Measurements from ENCODE around the gene RPUSD3. TPM values are rescaled to one million over a fixed set of nuclear protein-coding genes. Genes with fewer than 3 reads are reported as not detected.

The RPUSD3 gene
- total RNA-seq, 4 donors from 2014 or later = 44.4 to 57.1 (median 50.7) TPM

DNA sequence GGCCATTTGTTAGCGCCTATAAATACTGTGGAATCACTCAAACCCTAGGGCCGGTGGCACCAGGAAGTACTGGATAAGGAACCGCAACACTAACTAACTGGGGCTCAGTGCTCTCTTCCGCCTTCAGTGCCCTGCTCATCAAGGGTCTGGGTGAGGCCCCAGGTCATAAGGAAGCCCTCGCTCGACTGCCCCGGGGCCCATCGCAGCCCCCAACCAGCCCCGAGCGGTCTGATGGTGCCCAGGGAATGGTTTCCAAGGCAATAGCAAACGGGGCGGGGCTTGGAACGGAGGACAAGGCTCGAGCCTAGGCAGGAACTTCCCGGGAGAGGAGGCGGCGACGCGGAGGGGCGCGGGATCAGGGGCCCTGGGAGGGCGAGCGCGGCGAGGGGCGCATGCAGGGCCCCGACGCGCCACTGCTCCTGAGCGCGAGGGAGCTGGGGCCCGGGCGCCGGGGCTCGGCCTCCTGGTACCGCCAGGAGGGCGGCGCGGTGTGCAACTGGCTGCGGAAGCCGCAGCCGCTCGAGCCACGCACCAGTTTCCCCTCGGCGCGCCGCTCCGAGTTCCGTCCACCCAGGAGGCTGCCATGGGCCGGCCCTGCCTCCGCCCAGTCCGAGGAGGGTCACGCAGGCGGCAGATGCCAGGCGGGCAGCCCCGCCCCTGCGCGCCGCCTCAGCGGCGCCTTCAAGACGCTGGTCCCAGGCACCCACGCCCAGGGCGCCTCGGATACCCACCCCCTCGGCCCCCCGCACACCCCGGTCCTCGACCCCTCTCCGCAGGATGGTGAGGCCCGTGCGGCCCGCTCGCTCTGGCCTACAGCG lies 34.0 kb downstream of the RPUSD3 start, which contains the start of gene TTLL3:
Gene TTLL3, plus strand, starts transcription at position 648 of the 818 bp plus-strand sequence. CDS start 400 bp downstream, outside the sequence.
- peak; percentile 72 to 95 for DNase-seq (ENCODE audit: low spot score in 2 of 2)
- intact Hi-C loops (cut with DNase I; ENCODE audit: low total_unique reads) = no loop called here
- peak within 1 kb of the TSS; percentile 48 for H3K4me3 ChIP-seq (ENCODE audit: low read depth, poor library complexity, severe bottlenecking)
- WGBS, 2 donors = 1% methylated on average over 39 to 45 of the region's 76 CpGs
- TF ChIP-seq, protein P1, sequence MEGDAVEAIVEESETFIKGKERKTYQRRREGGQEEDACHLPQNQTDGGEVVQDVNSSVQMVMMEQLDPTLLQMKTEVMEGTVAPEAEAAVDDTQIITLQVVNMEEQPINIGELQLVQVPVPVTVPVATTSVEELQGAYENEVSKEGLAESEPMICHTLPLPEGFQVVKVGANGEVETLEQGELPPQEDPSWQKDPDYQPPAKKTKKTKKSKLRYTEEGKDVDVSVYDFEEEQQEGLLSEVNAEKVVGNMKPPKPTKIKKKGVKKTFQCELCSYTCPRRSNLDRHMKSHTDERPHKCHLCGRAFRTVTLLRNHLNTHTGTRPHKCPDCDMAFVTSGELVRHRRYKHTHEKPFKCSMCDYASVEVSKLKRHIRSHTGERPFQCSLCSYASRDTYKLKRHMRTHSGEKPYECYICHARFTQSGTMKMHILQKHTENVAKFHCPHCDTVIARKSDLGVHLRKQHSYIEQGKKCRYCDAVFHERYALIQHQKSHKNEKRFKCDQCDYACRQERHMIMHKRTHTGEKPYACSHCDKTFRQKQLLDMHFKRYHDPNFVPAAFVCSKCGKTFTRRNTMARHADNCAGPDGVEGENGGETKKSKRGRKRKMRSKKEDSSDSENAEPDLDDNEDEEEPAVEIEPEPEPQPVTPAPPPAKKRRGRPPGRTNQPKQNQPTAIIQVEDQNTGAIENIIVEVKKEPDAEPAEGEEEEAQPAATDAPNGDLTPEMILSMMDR (IDR thresholded peaks at IDR 0.05) = no peak
- no peak for TF ChIP-seq POLR2A (IDR thresholded peaks at IDR 0.05)

DNA sequence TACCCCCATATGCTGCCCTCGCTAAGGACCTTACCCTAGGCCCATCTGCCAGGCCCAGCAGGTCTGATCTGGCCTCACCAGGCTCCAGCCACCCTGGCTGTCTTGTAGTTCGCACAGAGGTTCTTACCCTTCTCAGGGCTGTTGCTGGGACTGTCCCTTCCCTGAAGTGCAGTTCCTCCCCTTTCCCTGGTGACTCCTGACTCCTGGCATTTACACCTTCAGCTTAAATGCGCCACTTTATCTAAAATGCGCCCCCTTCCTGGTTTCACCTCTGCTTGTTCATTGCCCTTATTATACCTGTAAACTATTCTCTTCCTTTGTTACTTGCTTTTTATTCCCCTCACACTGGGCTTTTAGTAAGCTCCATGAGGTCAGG lies 34.6 kb downstream of the RPUSD3 start:
- DNase-seq (ENCODE audit: low spot score in 2 of 2) = no peak
- intact Hi-C loops (cut with DNase I; ENCODE audit: low total_unique reads) = no loop called here
- 63 to 66% methylated on average over 4 of the region's 4 CpGs for WGBS, 2 donors
- H3K4me3 ChIP-seq (ENCODE audit: low read depth, poor library complexity, severe bottlenecking) = no peak overlapping the region
- TF ChIP-seq, protein P1 (IDR thresholded peaks at IDR 0.05) = no peak
- no peak for TF ChIP-seq POLR2A (IDR thresholded peaks at IDR 0.05)

DNA sequence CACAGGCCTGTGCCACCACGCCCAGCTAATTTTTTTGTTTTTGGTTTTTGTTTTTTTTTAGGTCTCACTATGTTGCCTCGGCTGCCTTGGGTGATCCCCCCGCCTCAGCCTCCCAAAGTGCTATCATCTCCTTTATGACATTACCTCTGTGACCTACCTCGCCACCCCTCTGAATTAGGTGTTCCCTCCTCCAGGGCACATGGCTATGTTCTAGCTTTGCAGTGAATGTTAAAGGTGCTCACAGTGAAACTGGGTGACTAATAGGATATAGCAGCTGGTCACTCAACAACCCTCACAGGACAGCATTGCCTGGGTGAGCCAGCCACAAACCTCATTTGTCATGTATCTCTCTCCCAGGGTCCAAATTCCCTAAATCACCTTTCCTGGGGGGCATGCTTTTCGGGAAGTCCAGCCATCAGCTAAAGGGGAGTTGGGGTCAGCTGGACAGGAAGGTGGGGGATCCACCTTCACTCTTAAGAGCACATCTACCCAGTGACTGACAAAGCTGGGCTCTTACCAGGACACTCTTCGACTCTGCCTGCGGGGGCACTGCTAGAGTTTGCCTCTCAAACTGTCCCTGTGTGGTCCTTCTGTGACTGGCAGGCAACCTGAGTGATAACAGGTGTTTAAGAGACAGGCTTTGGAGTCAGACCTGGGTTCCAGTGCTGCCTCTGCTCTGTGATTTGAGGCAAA lies 35.3 kb downstream of the RPUSD3 start:
- H3K4me3 ChIP-seq (ENCODE audit: low read depth, poor library complexity, severe bottlenecking) = no peak overlapping the region
- intact Hi-C loops (cut with DNase I; ENCODE audit: low total_unique reads) = no loop called here
- TF ChIP-seq, protein P1 (IDR thresholded peaks at IDR 0.05) = no peak
- no peak for TF ChIP-seq POLR2A (IDR thresholded peaks at IDR 0.05)
- DNase-seq (ENCODE audit: low spot score in 2 of 2) = no peak
- WGBS, 2 donors = 72 to 78% methylated on average over 7 of the region's 7 CpGs

DNA sequence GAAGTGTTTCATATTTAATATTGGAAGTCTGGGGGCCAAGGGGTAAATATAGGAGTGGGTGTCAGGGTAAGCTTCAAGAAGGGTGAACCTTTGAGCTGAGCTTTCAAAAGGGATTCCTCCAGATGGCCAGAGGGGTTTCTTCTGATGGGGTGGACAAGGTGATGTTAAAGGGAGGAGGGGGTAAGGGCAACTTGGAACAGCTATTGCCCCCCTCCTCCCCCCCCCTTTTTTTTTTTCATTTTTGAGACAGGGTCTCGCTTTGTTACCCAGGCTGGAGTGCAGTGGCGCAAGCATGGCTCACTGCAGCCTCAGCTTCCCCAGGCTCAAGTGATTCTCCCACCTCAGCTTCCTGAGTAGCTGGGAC lies 35.8 kb downstream of the RPUSD3 start:
- H3K4me3 ChIP-seq (ENCODE audit: low read depth, poor library complexity, severe bottlenecking) = no peak overlapping the region
- no peak for DNase-seq (ENCODE audit: low spot score in 2 of 2)
- 83 to 95% methylated on average over 2 of the region's 2 CpGs for WGBS, 2 donors
- intact Hi-C loops (cut with DNase I; ENCODE audit: low total_unique reads) = no loop called here
- TF ChIP-seq, protein P1 (IDR thresholded peaks at IDR 0.05) = no peak
- TF ChIP-seq POLR2A (IDR thresholded peaks at IDR 0.05) = no peak

DNA sequence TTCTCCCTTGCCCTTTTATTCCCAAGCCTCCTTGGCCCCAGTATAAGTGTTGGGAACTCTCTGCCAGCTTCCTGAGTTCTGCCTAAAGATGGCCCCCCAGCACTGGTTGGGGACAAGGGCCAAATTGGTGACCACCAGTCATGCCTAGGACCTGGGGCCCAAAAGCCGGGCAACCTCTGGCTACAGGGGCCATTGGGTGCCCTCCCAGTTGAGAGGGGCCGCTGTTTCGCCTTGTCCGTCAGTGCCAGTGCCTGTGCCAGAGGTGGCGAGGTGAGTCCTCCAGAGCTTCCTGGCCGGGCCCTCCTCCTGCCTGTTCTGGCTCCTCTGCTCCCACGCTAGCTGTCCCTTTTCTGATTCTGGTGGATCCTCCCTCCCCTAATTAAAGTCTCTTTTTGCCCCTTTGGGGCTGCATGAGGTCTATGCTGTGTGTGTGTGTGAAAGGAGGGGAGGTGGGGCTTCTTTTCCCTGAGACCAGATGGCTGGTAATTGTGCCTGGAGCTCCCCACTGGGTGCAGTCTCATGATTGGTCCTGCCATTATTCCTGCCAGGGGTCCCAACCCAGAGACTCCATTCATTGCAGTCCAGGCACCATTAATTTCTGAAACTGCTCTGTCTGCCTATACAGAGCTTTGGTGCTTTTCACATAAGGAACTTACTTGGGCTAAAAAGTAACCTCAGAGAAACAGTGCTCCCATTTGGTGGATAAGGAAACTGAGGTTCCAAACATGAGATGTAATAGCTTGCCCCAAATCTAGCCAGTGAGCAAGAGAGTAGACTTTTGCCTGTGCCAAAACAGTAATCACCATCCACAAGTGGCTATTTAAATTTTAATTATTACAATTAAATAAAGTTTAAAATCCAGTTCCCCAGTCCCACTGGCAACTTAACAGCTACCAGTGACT lies 36.9 kb downstream of the RPUSD3 start:
- intact Hi-C loops (cut with DNase I; ENCODE audit: low total_unique reads) = no loop called here
- H3K4me3 ChIP-seq (ENCODE audit: low read depth, poor library complexity, severe bottlenecking) = no peak overlapping the region
- no peak for TF ChIP-seq POLR2A (IDR thresholded peaks at IDR 0.05)
- TF ChIP-seq, protein P1 (IDR thresholded peaks at IDR 0.05) = no peak
- no peak for DNase-seq (ENCODE audit: low spot score in 2 of 2)
- 91 to 94% methylated on average over 7 of the region's 7 CpGs for WGBS, 2 donors

All from lower leg skin (tissue), 4 donors.